BLaER1 treated with 17β-estradiol and CSF1 and Interleukin-3, amounts not matched to agents 10 nM and 100 nM (cell line): ENCODE results near the gene MYRF.

Source experiments
- H3K27ac ChIP-seq, 11 experiments: shearing (Covaris generic); formaldehyde crosslinking; 2 replicates each; pipeline ENCODE4 v1.8.1; 2022
- H3K27me3 ChIP-seq, 11 experiments: shearing (Covaris generic); formaldehyde crosslinking; 2 replicates each; pipeline ENCODE4 v1.8.1; 2022
- H3K36me3 ChIP-seq, 11 experiments: shearing (Covaris generic); formaldehyde crosslinking; 2 replicates each; pipeline ENCODE4 v1.8.1; 2022
- H3K4me1 ChIP-seq, 10 experiments: shearing (Covaris generic); formaldehyde crosslinking; 2 replicates each; pipeline ENCODE4 v1.8.1; 2022
- H3K4me2 ChIP-seq, 11 experiments: shearing (Covaris generic); formaldehyde crosslinking; 2 replicates each; pipeline ENCODE4 v1.8.1; 2022
- H3K4me3 ChIP-seq, 10 experiments: shearing (Covaris generic); formaldehyde crosslinking; 2 replicates each; pipeline ENCODE4 v1.8.1; 2022
- H3K9ac ChIP-seq, 11 experiments: shearing (Covaris generic); formaldehyde crosslinking; 2 replicates each; pipeline ENCODE4 v1.8.1; 2022
- H3K9me3 ChIP-seq, 11 experiments: shearing (Covaris generic); formaldehyde crosslinking; replicated peaks in 1 of 11; 2 replicates each; pipeline ENCODE4 v1.8.1; 2022
- H4K20me1 ChIP-seq, 11 experiments: shearing (Covaris generic); formaldehyde crosslinking; 2 replicates each; pipeline ENCODE4 v1.8.1; 2022
- Cebpa-rat ChIP-seq, 11 experiments: shearing (Covaris generic); IDR thresholded peaks; 2 replicates each; pipeline ENCODE4 v1.8.1; 2022

The MYRF gene

DNA sequence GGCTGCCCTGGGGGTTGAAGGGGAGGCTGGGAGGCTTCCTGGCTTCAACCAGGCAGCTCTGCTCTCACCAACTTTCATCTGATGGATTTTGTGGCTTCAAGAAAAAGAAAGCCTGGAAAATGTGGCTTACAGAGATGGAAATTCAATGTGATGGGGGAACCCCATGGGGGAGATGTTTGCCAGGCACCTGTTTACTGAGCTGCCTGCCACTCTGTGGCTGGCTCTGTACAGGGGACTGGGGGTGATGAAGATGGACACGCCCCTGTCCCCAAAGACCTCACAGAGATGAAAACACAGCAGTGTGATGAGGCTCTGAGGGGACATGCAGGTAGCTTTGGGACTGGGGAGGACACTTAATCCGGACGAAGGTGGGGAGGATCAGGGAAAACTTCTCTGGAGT, 29.9 kb downstream of the MYRF start:
- no peaks in the 10 kb centered on the region for H3K27me3 ChIP-seq
- H4K20me1 ChIP-seq = peaks cover 6 to 60% (median 31%) of the 10 kb centered on the region in 11 experiments; a peak in 17 of 22 replicates
- no peak overlapping the region for H3K27ac ChIP-seq
- H3K36me3 ChIP-seq = peaks cover 24 to 50% (median 33%) of the 10 kb centered on the region in 11 experiments
- H3K4me3 ChIP-seq = no peak overlapping the region
- H3K9me3 ChIP-seq = no peaks in the 10 kb centered on the region
- no peak overlapping the region for H3K4me2 ChIP-seq
- H3K9ac ChIP-seq = peak overlapping the region in 1 of 11 experiments; percentile 30; a peak in 1 of 22 replicates
- TF ChIP-seq Cebpa-rat (IDR thresholded peaks at IDR 0.05) = no peak
- peaks cover 18 to 34% (median 27%) of the 10 kb centered on the region in 10 experiments; a peak in 19 of 20 replicates for H3K4me1 ChIP-seq

- TF ChIP-seq Cebpa-rat (IDR thresholded peaks at IDR 0.05) = no peak
- Histone ChIP-seq H3K4me2 (no peak overlapping the region), H3K27me3 (no peaks in the 10 kb centered on the region), H3K4me1 (peaks cover 13 to 34% (median 27%) of the 10 kb centered on the region in 10 experiments; a peak in 19 of 20 replicates), H3K27ac (no peak overlapping the region), H3K36me3 (peaks cover 29 to 56% (median 38%) of the 10 kb centered on the region in 11 experiments), H3K9ac (peak overlapping the region in 1 of 11 experiments; percentile 30; a peak in 1 of 22 replicates), H3K9me3 (no peaks in the 10 kb centered on the region), H4K20me1 (peaks cover 6 to 65% (median 37%) of the 10 kb centered on the region in 11 experiments; a peak in 17 of 22 replicates), H3K4me3 (no peak overlapping the region)
These were observed 30.4 kb downstream of the MYRF start for GRCh38 chr11:61782841-61783240.

DNA sequence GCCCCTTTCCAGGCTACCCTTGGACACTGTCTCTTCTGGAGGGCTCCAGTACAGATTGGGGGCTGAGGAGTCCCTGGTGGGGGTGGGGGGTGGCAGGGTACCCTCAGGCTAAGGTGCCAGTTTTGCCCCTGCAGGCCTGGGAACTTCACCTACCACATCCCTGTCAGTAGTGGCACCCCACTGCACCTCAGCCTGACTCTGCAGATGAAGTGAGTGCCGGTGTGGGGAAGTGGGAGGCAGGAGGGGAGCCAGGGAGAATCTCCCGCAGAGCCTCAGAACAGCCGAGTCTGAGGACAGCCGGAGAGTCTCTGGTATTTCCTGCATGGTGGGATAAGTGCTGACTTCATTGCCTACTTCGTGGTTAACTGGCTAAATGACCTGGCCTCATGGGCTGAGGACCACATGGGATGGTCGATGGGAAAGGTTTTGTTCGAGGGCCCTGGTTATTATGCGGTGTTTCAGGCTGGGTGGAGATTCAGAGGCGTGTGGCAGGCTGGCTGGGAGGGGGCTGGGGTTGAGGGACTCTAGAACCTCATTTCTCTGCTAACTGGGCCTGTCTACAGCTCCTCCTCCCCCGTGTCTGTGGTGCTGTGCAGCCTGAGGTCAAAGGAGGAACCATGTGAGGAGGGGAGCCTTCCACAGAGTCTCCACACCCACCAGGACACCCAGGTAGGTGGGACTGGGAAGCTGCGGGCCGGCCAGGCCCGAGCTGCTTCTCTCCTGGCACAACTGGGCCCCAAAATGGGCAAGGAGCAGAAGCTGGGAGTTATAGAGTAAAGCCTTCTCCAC, 31.5 kb downstream of the MYRF start:
- Histone ChIP-seq H3K4me2 (peak overlapping the region in 2 of 11 experiments; percentile 21 to 22; a peak in 2 of 22 replicates), H4K20me1 (peaks cover 6 to 74% (median 45%) of the 10 kb centered on the region in 11 experiments; a peak in 17 of 22 replicates), H3K27ac (no peak overlapping the region), H3K9ac (peak overlapping the region in 2 of 11 experiments; percentile 9 to 19; a peak in 1 of 22 replicates), H3K9me3 (no peaks in the 10 kb centered on the region), H3K36me3 (peaks cover 40 to 66% (median 49%) of the 10 kb centered on the region in 11 experiments), H3K4me3 (no peak overlapping the region), H3K27me3 (no peaks in the 10 kb centered on the region), H3K4me1 (peaks cover 17 to 41% (median 28%) of the 10 kb centered on the region in 10 experiments; a peak in 19 of 20 replicates)
- TF ChIP-seq Cebpa-rat (IDR thresholded peaks at IDR 0.05) = no peak

- Histone ChIP-seq H3K27ac (no peak overlapping the region), H3K4me1 (peaks cover 22 to 41% (median 27%) of the 10 kb centered on the region in 10 experiments; a peak in 19 of 20 replicates), H3K4me3 (no peak overlapping the region), H3K27me3 (no peaks in the 10 kb centered on the region), H3K9me3 (no peaks in the 10 kb centered on the region), H4K20me1 (peaks cover 6 to 70% (median 45%) of the 10 kb centered on the region in 11 experiments; a peak in 17 of 22 replicates), H3K9ac (0 out of 22 replicates have a peak overlapping the region, but pooled peaks of 1 of the 11 experiments have one; percentile 19), H3K4me2 (0 out of 22 replicates have a peak overlapping the region, but pooled peaks of 1 of the 11 experiments have one; percentile 21), H3K36me3 (peaks cover 46 to 72% (median 55%) of the 10 kb centered on the region in 11 experiments)
- TF ChIP-seq Cebpa-rat (IDR thresholded peaks at IDR 0.05) = no peak
These were observed 32.0 kb downstream of the MYRF start for GRCh38 chr11:61784506-61784805.

DNA sequence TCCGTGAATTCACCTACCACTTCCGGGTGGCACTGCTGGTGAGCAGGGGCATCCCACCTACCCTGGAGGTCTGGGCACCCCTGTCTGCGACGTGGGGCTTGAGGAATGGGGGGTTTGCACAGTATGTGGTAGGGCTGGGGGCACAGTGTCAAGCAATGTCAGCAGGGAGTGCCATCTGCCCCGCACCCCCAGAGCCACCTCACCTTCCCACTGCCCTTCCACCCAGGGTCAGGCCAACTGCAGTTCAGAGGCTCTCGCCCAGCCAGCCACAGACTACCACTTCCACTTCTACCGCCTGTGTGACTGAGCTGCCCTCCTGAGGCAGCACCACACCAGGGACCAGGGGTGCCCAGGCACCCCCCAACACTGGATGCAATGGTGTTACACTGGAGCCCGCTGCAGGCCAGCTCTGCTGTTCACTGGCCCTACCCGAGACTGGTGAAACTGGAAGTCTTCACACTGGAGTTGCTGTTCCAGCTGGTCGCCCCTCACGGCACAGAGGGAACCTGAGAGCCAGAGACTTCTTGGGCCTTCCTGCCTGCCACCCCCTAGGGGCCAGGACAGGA, 33.5 kb downstream of the MYRF start:
- Histone ChIP-seq H3K4me3 (no peak overlapping the region), H3K36me3 (peaks cover 60 to 83% (median 68%) of the 10 kb centered on the region in 11 experiments), H3K27me3 (no peaks in the 10 kb centered on the region), H3K9ac (peak overlapping the region in 7 of 11 experiments; percentile 6 to 62 (median 45); a peak in 9 of 22 replicates), H4K20me1 (peaks cover 6 to 66% (median 45%) of the 10 kb centered on the region in 11 experiments; a peak in 17 of 22 replicates), H3K9me3 (no peaks in the 10 kb centered on the region), H3K27ac (peak overlapping the region in 5 of 11 experiments; percentile 5 to 38 (median 11); a peak in 5 of 22 replicates), H3K4me1 (peaks cover 24 to 52% (median 32%) of the 10 kb centered on the region in 10 experiments; a peak in 19 of 20 replicates), H3K4me2 (peak overlapping the region in 7 of 11 experiments; percentile 35 to 69 (median 58); a peak in 12 of 22 replicates)
- TF ChIP-seq Cebpa-rat (IDR thresholded peaks at IDR 0.05) = no peak

- H4K20me1 ChIP-seq = peaks cover 6 to 66% (median 44%) of the 10 kb centered on the region in 11 experiments; a peak in 17 of 22 replicates
- no peak overlapping the region for H3K4me3 ChIP-seq
- peaks cover 32 to 61% (median 40%) of the 10 kb centered on the region in 10 experiments for H3K4me1 ChIP-seq
- no peaks in the 10 kb centered on the region for H3K27me3 ChIP-seq
- TF ChIP-seq Cebpa-rat (IDR thresholded peaks at IDR 0.05) = no peak
- peaks cover 60 to 80% (median 68%) of the 10 kb centered on the region in 11 experiments for H3K36me3 ChIP-seq
- H3K4me2 ChIP-seq = peak overlapping the region in 7 of 11 experiments; percentile 31 to 69 (median 58); a peak in 8 of 22 replicates
- H3K9me3 ChIP-seq = no peaks in the 10 kb centered on the region
- H3K27ac ChIP-seq = no peak overlapping the region
- peak overlapping the region in 6 of 11 experiments; percentile 9 to 39 (median 21); a peak in 4 of 22 replicates for H3K9ac ChIP-seq
These were observed 35.6 kb downstream of the MYRF start for GRCh38 chr11:61787928-61788491.

- peaks cover 50 to 71% (median 62%) of the 10 kb centered on the region in 11 experiments for H3K36me3 ChIP-seq
- no peaks in the 10 kb centered on the region for H3K9me3 ChIP-seq
These were observed 39.4 kb downstream of the MYRF start for GRCh38 chr11:61791737-61792309.

More at GRCh38 chr11:61791737-61792309, 39.4 kb downstream of the MYRF start:
- Histone ChIP-seq H3K27me3 (no peaks in the 10 kb centered on the region), H4K20me1 (peaks cover 22 to 54% (median 38%) of the 10 kb centered on the region in 11 experiments; a peak in 18 of 22 replicates), H3K4me3 (peak overlapping the region; percentile 76 to 89 (median 82)), H3K27ac (peak overlapping the region; percentile 98 to 100 (median 99)), H3K4me2 (peak overlapping the region; percentile 82 to 99 (median 90)), H3K4me1 (peaks cover 36 to 67% (median 54%) of the 10 kb centered on the region in 10 experiments), H3K9ac (peak overlapping the region; percentile 96 to 100 (median 99))
- no peak for TF ChIP-seq Cebpa-rat (IDR thresholded peaks at IDR 0.05)
